HCT116 (cell line): Measurements from ENCODE around the gene GABPA.

Experiments used
- EGR1 ChIP-seq: IDR thresholded peaks from 2 replicates; pipeline ENCODE4 v1.6.1; 2012; ENCODE audit warnings: low read depth
- MAX ChIP-seq: IDR thresholded peaks from 2 replicates; pipeline ENCODE4 v1.6.1; 2012
- TF ChIP-seq, protein P1 (sequence below), 3 experiments: fragments of 200-600 bp in 1 of 3; sonication (generic) in 1 of 3; IDR thresholded peaks in 2 of 3; conservative IDR thresholded peaks in 1 of 3; 2 replicates each; pipeline ENCODE4 v1.5.1; 2012 to 2017; ENCODE audit warnings: low read depth in 2 of 3, low read length in 2 of 3, antibody characterized with exemption in 1 of 3, borderline replicate concordance in 1 of 3, control low read depth in 1 of 3, mild to moderate bottlenecking in 1 of 3, mixed read lengths in 1 of 3, mixed run types in 1 of 3, moderate library complexity in 1 of 3; ENCODE audit not compliant: insufficient read depth in 1 of 3

DNA sequence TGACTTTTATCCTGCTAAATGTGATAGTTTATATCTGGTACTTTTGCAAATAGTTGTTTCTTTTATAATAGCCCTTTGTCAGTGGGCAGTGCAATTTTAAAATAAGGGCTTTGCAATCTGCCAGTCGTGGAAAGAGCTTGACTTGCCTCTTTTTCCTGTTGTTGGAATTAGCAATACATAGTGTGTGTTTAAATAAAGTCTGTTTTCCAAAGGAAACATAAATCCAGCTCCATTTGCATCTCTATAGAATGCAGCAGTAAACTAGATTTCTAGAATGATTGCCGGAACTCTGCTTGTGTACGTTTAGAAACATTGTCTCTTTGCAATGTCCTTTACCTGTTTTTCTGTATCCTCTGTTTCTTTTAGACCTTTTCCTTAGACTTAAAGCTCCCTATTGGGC is 33.1 kb downstream of the GABPA start:
- TF ChIP-seq MAX: no peak
- TF ChIP-seq EGR1: no peak
- TF ChIP-seq, protein P1, sequence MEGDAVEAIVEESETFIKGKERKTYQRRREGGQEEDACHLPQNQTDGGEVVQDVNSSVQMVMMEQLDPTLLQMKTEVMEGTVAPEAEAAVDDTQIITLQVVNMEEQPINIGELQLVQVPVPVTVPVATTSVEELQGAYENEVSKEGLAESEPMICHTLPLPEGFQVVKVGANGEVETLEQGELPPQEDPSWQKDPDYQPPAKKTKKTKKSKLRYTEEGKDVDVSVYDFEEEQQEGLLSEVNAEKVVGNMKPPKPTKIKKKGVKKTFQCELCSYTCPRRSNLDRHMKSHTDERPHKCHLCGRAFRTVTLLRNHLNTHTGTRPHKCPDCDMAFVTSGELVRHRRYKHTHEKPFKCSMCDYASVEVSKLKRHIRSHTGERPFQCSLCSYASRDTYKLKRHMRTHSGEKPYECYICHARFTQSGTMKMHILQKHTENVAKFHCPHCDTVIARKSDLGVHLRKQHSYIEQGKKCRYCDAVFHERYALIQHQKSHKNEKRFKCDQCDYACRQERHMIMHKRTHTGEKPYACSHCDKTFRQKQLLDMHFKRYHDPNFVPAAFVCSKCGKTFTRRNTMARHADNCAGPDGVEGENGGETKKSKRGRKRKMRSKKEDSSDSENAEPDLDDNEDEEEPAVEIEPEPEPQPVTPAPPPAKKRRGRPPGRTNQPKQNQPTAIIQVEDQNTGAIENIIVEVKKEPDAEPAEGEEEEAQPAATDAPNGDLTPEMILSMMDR (IDR thresholded peaks at IDR 0.05 in 2 of 3, conservative IDR thresholded peaks at IDR 0.05 in 1 of 3; ENCODE audit: borderline replicate concordance in 1 of 3, insufficient read depth in 1 of 3, low read depth in 2 of 3, low read length in 2 of 3): no peak
